Measurements from ENCODE around the gene PRKG1.

Gene PRKG1

GRCh38 chr10:51074238-51075028 lies at the start of gene PRKG1:
PRKG1 (plus strand) TSS chr10:51074487.
- peak; percentile 65 for DNase-seq

GRCh38 chr10:51028420-51028819 lies 45.9 kb upstream of the PRKG1 start:
- DNase-seq = no peak

GRCh38 chr10:51029172-51029641 lies 45.1 kb upstream of the PRKG1 start:
- DNase-seq = no peak

- DNase-seq = no peak
These were observed 43.8 kb upstream of the PRKG1 start for GRCh38 chr10:51030480-51030879.

GRCh38 chr10:51031950-51032349 lies 42.3 kb upstream of the PRKG1 start:
- DNase-seq = no peak

- no peak for DNase-seq
These were observed 39.5 kb upstream of the PRKG1 start for GRCh38 chr10:51034769-51035168.

GRCh38 chr10:51035344-51035743 lies 38.9 kb upstream of the PRKG1 start:
- no peak for DNase-seq

GRCh38 chr10:51045871-51046270 lies 28.4 kb upstream of the PRKG1 start:
- DNase-seq = no peak

- DNase-seq = no peak
These were observed 27.6 kb upstream of the PRKG1 start for GRCh38 chr10:51046654-51047053.

- DNase-seq = no peak
These were observed 26.4 kb upstream of the PRKG1 start for GRCh38 chr10:51047857-51048256.

GRCh38 chr10:51048792-51049191 lies 25.5 kb upstream of the PRKG1 start:
- no peak for DNase-seq

- DNase-seq = no peak
These were observed 22.1 kb upstream of the PRKG1 start for GRCh38 chr10:51052163-51052562.

GRCh38 chr10:51057925-51058324 lies 16.4 kb upstream of the PRKG1 start:
- DNase-seq = no peak

GRCh38 chr10:51063166-51063565 lies 11.1 kb upstream of the PRKG1 start:
- DNase-seq = no peak

- peak; percentile 68 for DNase-seq
These were observed 10.4 kb upstream of the PRKG1 start for GRCh38 chr10:51063659-51064535.

- DNase-seq = peak; percentile 72
These were observed 8.1 kb upstream of the PRKG1 start for GRCh38 chr10:51066231-51066630.

GRCh38 chr10:51072210-51072609 lies 2.1 kb upstream of the PRKG1 start:
- DNase-seq = no peak

GRCh38 chr10:51072921-51073434 lies 1.3 kb upstream of the PRKG1 start:
- no peak for DNase-seq

- peak; percentile 28 for DNase-seq
These were observed 642 bp upstream of the PRKG1 start for GRCh38 chr10:51073453-51074237.

GRCh38 chr10:51075043-51075872 lies 971 bp downstream of the PRKG1 start:
- no peak for DNase-seq

GRCh38 chr10:51075873-51076229 lies 1.6 kb downstream of the PRKG1 start:
- no peak for DNase-seq

GRCh38 chr10:51076299-51076841 lies 2.1 kb downstream of the PRKG1 start:
- DNase-seq = no peak

Measured in hematopoietic multipotent progenitor cell treated with erythropoietin and hydrocortisone succinate and interleukin-3 and kit ligand, for 4 days (in vitro differentiated cells).